PC-3 (cell line): Measurements from ENCODE around the gene ARHGEF16. TPM values are rescaled to one million over a fixed set of nuclear protein-coding genes. Genes with fewer than 3 reads are reported as not detected.

Source experiments
- ATAC-seq: fragments of 200-7000 bp; cut with Tn5 transposase; 2 replicates; pipeline ENCODE4 v1.9.1; 2020; ENCODE audit warnings: mild to moderate bottlenecking, moderate library complexity
- BruUV-seq: library from RNA; stranded (reverse); fragments of 400-500 nt; replicated peaks from 2 replicates; lab custom pipeline; 2021; lab: Mats Ljungman, UMichigan
- CTCF ChIA-PET: fragments of 300-600 bp; sonication (Branson Sonifier 250); formaldehyde crosslinking; loops from one replicate; lab custom pipeline; 2022; ENCODE audit warnings: antibody characterized with exemption; lab: Charles Lee
- POLR2A ChIA-PET: fragments of 300-600 bp; sonication (Branson Sonifier 250); formaldehyde crosslinking; loops from one replicate; lab custom pipeline; 2022; ENCODE audit warnings: antibody characterized with exemption; ENCODE audit not compliant: unreplicated experiment; lab: Charles Lee
- DNase-seq: peaks from one replicate; pipeline ENCODE4 v3.0.0-alpha.2; 2015
- H2AFZ ChIP-seq: fragments of 300-600 bp; sonication (generic); 2 replicates; pipeline ENCODE4 v1.6.0; 2016; ENCODE audit warnings: antibody characterized with exemption, low read length
- H3F3A ChIP-seq: fragments of 300-600 bp; sonication (generic); one replicate; pipeline ENCODE4 v1.6.0; 2017; ENCODE audit warnings: antibody characterized with exemption, low read length, control low read depth, mild to moderate bottlenecking; ENCODE audit not compliant: unreplicated experiment
- H3K27ac ChIP-seq: fragments of 300-600 bp; sonication (generic); 2 replicates; pipeline ENCODE4 v1.5.1; 2016; ENCODE audit warnings: mild to moderate bottlenecking, low read length
- H3K27me3 ChIP-seq: fragments of 300-600 bp; sonication (generic); 2 replicates; pipeline ENCODE4 v1.6.1; 2016; ENCODE audit warnings: low read length, mixed read lengths
- H3K36me3 ChIP-seq: fragments of 300-600 bp; sonication (generic); 2 replicates; pipeline ENCODE4 v1.6.1; 2016; ENCODE audit warnings: low read depth, mixed run types, low read length, mixed read lengths
- H3K4me1 ChIP-seq: fragments of 300-600 bp; sonication (generic); 2 replicates; pipeline ENCODE4 v1.5.1; 2016; ENCODE audit warnings: low read length; ENCODE audit not compliant: insufficient read depth
- H3K4me2 ChIP-seq: fragments of 300-600 bp; sonication (generic); 2 replicates; pipeline ENCODE4 v1.6.0; 2016; ENCODE audit warnings: low read length
- H3K4me3 ChIP-seq: fragments of 300-600 bp; sonication (generic); 2 replicates; pipeline ENCODE4 v1.5.1; 2016; ENCODE audit warnings: mild to moderate bottlenecking, low read length, mixed read lengths
- H3K79me2 ChIP-seq: fragments of 300-600 bp; sonication (generic); 2 replicates; pipeline ENCODE4 v1.6.1; 2017; ENCODE audit warnings: low read length, mixed read lengths
- H3K9ac ChIP-seq: fragments of 300-600 bp; sonication (generic); 2 replicates; pipeline ENCODE4 v1.6.0; 2016; ENCODE audit warnings: mild to moderate bottlenecking, low read length
- H3K9me2 ChIP-seq: fragments of 300-600 bp; sonication (generic); replicated peaks from 2 replicates; pipeline ENCODE4 v1.6.1; 2016; ENCODE audit warnings: mixed run types, low read length, mixed read lengths
- H3K9me3 ChIP-seq: fragments of 300-600 bp; sonication (generic); 2 replicates; pipeline ENCODE4 v1.6.1; 2016; ENCODE audit warnings: low read length, mixed read lengths
- H4K20me1 ChIP-seq: fragments of 300-600 bp; sonication (generic); 2 replicates; pipeline ENCODE4 v1.6.1; 2016; ENCODE audit warnings: low read length, mixed read lengths
- EZH2 ChIP-seq: fragments of 300-600 bp; sonication (generic); IDR thresholded peaks from one replicate; pipeline ENCODE4 v1.6.1; 2017; ENCODE audit warnings: antibody characterized with exemption, mild to moderate bottlenecking, low read length; ENCODE audit not compliant: unreplicated experiment
- EZH2phosphoT487 ChIP-seq: fragments of 300-600 bp; sonication (generic); IDR thresholded peaks from 2 replicates; pipeline ENCODE4 v1.6.1; 2018; ENCODE audit warnings: mild to moderate bottlenecking, antibody characterized with exemption, low read length, borderline replicate concordance
- intact Hi-C: fragments of 100-400 bp; cut with micrococcal nuclease; formaldehyde crosslinking; loops from 2 replicates; pipeline ENCODE4 v1.9.0; 2023
- total RNA-seq: library from RNA; depleted of rRNA; stranded (reverse); fragments of >200 nt; gene quantifications from 2 replicates; pipeline ENCODE4 v1.2.3, GENCODE V29; 2014
- TF ChIP-seq, protein P1 (sequence below): fragments of 300-600 bp; sonication (generic); conservative IDR thresholded peaks from 2 replicates; pipeline ENCODE4 v1.5.1; 2017; ENCODE audit warnings: antibody characterized with exemption, low read depth, mild to moderate bottlenecking, low read length

Gene ARHGEF16
- total RNA-seq, 1 experiment from 2014 or later = 54.3 TPM

GRCh38 chr1:3439346-3440299 lies 14.8 kb upstream of the ARHGEF16 start:
- no peak overlapping the region for H3K27ac ChIP-seq
- DNase-seq (no peak), ATAC-seq (no peak)
- no peaks in the 10 kb centered on the region for H4K20me1 ChIP-seq
- intact Hi-C loops = no loop called here
- no peak overlapping the region for H3K9ac ChIP-seq
- TF ChIP-seq, protein P1, sequence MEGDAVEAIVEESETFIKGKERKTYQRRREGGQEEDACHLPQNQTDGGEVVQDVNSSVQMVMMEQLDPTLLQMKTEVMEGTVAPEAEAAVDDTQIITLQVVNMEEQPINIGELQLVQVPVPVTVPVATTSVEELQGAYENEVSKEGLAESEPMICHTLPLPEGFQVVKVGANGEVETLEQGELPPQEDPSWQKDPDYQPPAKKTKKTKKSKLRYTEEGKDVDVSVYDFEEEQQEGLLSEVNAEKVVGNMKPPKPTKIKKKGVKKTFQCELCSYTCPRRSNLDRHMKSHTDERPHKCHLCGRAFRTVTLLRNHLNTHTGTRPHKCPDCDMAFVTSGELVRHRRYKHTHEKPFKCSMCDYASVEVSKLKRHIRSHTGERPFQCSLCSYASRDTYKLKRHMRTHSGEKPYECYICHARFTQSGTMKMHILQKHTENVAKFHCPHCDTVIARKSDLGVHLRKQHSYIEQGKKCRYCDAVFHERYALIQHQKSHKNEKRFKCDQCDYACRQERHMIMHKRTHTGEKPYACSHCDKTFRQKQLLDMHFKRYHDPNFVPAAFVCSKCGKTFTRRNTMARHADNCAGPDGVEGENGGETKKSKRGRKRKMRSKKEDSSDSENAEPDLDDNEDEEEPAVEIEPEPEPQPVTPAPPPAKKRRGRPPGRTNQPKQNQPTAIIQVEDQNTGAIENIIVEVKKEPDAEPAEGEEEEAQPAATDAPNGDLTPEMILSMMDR = no peak
- TF ChIP-seq EZH2 (no peak), EZH2phosphoT487 (no peak)
- no peaks in the 10 kb centered on the region for H3F3A ChIP-seq
- H3K4me1 ChIP-seq = peaks cover 12% of the 10 kb centered on the region
- no TSS peak for BruUV-seq
- no peaks in the 10 kb centered on the region for H3K36me3 ChIP-seq
- H2AFZ ChIP-seq = no peak overlapping the region
- peaks cover 70% of the 10 kb centered on the region for H3K27me3 ChIP-seq
- POLR2A ChIA-PET = no interaction called here
- H3K4me3 ChIP-seq = no peak overlapping the region
- no peaks in the 10 kb centered on the region for H3K9me3 ChIP-seq
- CTCF ChIA-PET = no interaction called here
- no peak overlapping the region for H3K4me2 ChIP-seq
- no peaks in the 10 kb centered on the region for H3K79me2 ChIP-seq
- H3K9me2 ChIP-seq = no peaks in the 10 kb centered on the region

DNA sequence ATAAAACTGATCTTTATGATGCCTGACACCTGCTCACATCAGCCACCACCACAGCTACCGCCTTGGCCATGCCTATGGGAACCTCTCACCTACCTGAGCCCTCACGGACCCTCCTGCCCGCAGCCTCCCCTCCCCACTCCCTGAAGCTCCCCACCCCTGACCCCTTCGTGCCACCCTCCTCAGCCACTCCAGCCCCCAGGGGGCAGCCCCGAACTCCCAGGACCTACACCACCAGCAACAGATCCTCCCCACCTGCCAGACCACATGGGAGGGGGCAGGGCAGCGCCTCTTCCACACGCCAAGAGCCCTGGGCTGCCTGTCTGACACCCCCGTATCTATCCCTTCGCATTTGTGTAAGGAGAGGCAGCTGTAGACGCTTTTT lies 14.2 kb upstream of the ARHGEF16 start:
- TF ChIP-seq EZH2phosphoT487 = no peak
- Histone ChIP-seq H3F3A (no peaks in the 10 kb centered on the region), H3K4me2 (no peak overlapping the region), H3K27ac (no peak overlapping the region), H3K79me2 (no peaks in the 10 kb centered on the region), H3K9me2 (no peaks in the 10 kb centered on the region), H3K4me1 (peaks cover 12% of the 10 kb centered on the region), H3K9me3 (no peaks in the 10 kb centered on the region), H2AFZ (no peak overlapping the region), H3K36me3 (no peaks in the 10 kb centered on the region), H3K4me3 (no peak overlapping the region), H4K20me1 (no peaks in the 10 kb centered on the region), H3K27me3 (peaks cover 63% of the 10 kb centered on the region), H3K9ac (no peak overlapping the region)
- ATAC-seq = no peak
- DNase-seq = no peak
- intact Hi-C loops = no loop called here
- BruUV-seq = no TSS peak
- POLR2A ChIA-PET = no interaction called here
- CTCF ChIA-PET = no interaction called here

GRCh38 chr1:3440711-3441409 lies 13.6 kb upstream of the ARHGEF16 start:
- Histone ChIP-seq H3F3A (no peaks in the 10 kb centered on the region), H3K79me2 (no peaks in the 10 kb centered on the region), H3K36me3 (no peaks in the 10 kb centered on the region), H4K20me1 (no peaks in the 10 kb centered on the region), H3K9me2 (no peaks in the 10 kb centered on the region), H3K9me3 (no peaks in the 10 kb centered on the region), H3K4me2 (no peak overlapping the region), H3K4me3 (no peak overlapping the region), H3K9ac (no peak overlapping the region), H3K4me1 (peaks cover 12% of the 10 kb centered on the region), H2AFZ (no peak overlapping the region), H3K27ac (no peak overlapping the region), H3K27me3 (peaks cover 58% of the 10 kb centered on the region)
- CTCF ChIA-PET = no interaction called here
- DNase-seq = no peak
- no TSS peak for BruUV-seq
- POLR2A ChIA-PET = no interaction called here
- intact Hi-C loops = no loop called here
- TF ChIP-seq EZH2phosphoT487 = no peak
- TF ChIP-seq, protein P1 = no peak
- no peak for TF ChIP-seq EZH2
- ATAC-seq = no peak
